HUES48 (cell line): ENCODE results near the gene AIFM2.
"Not testable (repeated sequence)": the region's sequence is repeated elsewhere in the genome, so short reads cannot be mapped to it uniquely, and the experiment has no call there.

Experiments used
- H3K27ac ChIP-seq: one replicate; pipeline ENCODE4 v1.7.0; 2013; ENCODE audit warnings: low read depth, low read length, inconsistent platforms
- H3K27me3 ChIP-seq: 2 replicates; pipeline ENCODE4 v1.6.1; 2013; ENCODE audit warnings: mild to moderate bottlenecking, low read length; ENCODE audit not compliant: control insufficient read depth, insufficient read depth
- H3K36me3 ChIP-seq: 2 replicates; pipeline ENCODE4 v1.6.1; 2013; ENCODE audit warnings: low read length; ENCODE audit not compliant: control insufficient read depth, insufficient read depth
- H3K4me1 ChIP-seq: 2 replicates; pipeline ENCODE4 v1.6.1; 2013; ENCODE audit warnings: mild to moderate bottlenecking, low read length; ENCODE audit not compliant: control insufficient read depth, insufficient read depth
- H3K4me3 ChIP-seq: 2 replicates; pipeline ENCODE4 v1.5.1; 2013; ENCODE audit warnings: mild to moderate bottlenecking, low read depth, low read length
- H3K9ac ChIP-seq: 2 replicates; pipeline ENCODE4 v1.6.1; 2013; ENCODE audit warnings: mild to moderate bottlenecking, low read depth, low read length, moderate library complexity
- H3K9me3 ChIP-seq: 2 replicates; pipeline ENCODE4 v1.6.1; 2013; ENCODE audit warnings: low read length; ENCODE audit not compliant: control insufficient read depth, insufficient read depth

Gene AIFM2

GRCh38 chr10:70135684-70136083 lies 3.1 kb upstream of the AIFM2 start:
- Histone ChIP-seq H3K9me3 (no peaks in the 10 kb centered on the region), H3K4me1 (peaks cover 4% of the 10 kb centered on the region; the same call in 1 of the 2 replicates), H3K4me3 (no peak overlapping the region), H3K36me3 (0 out of 2 replicates have a peak, but pooled peaks cover 3% of the 10 kb centered on the region), H3K27me3 (peaks cover 14% of the 10 kb centered on the region), H3K27ac (no peak overlapping the region), H3K9ac (no peak overlapping the region)

GRCh38 chr10:70135046-70135445 lies 2.4 kb upstream of the AIFM2 start:
- no peaks in the 10 kb centered on the region for H3K9me3 ChIP-seq
- peaks cover 4% of the 10 kb centered on the region; the same call in 1 of the 2 replicates for H3K4me1 ChIP-seq
- H3K9ac ChIP-seq: no peak overlapping the region
- H3K36me3 ChIP-seq: 0 out of 2 replicates have a peak, but pooled peaks cover 3% of the 10 kb centered on the region
- H3K27me3 ChIP-seq: peaks cover 14% of the 10 kb centered on the region
- H3K4me3 ChIP-seq: no peak overlapping the region
- no peak overlapping the region for H3K27ac ChIP-seq

DNA sequence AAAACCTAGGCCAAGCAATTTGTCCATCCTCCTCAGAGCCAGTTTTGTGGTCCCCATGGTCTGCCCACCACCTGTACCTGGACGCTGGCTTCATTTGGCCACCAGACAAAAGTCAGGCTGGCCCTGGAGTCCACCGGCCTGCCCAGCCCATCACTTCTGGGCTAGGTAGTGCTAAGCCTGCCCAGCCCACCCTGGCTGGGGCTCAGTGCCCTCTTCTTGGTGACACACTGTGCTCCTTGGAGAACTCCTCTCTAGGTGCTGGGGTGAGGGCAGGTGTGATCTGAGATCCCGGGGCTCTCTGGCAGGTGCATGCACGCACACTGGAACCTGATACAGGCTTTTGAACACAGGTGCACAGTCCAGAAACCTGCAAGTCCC lies 1.1 kb downstream of the AIFM2 start:
- no peaks in the 10 kb centered on the region for H3K36me3 ChIP-seq
- H3K9ac ChIP-seq: no peak overlapping the region
- H3K27ac ChIP-seq: no peak overlapping the region
- H3K27me3 ChIP-seq: peaks cover 14% of the 10 kb centered on the region
- peak overlapping the region; percentile 74; the same call in 1 of the 2 replicates for H3K4me3 ChIP-seq
- peaks cover 4% of the 10 kb centered on the region; the same call in 1 of the 2 replicates for H3K4me1 ChIP-seq
- H3K9me3 ChIP-seq: no peaks in the 10 kb centered on the region

DNA sequence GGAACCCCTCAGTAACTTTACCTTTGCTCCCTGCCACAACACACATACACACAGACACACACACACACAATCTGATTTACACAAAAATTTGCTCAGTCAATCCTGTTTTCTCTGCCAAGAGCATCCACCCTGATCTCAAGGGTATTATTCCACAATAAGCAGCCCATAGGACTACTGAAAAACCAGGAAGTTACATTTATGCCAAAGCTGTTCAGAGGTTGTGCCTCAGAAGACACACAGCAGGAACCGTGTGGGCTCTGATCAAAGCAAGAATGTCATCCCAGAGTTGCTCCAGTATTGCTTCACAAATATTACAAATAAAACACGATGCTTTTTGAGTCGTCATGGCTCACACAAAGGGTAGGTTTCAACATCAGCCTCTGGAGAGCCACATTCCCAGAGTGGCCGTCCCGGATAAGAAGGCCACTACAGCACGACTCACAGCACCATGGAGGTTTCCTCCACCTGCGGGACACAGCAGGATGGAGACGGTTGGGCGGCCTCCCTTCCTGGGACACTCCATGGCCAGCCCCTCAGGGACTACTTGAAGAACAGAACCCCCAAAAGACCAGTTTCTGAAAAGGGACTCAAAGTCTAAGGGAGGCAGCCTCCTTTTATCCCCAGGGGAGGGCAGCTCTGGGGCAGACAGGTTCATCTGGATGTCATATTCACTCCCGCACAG lies 1.6 kb downstream of the AIFM2 start:
- Histone ChIP-seq H3K27ac (no peak overlapping the region), H3K27me3 (peaks cover 14% of the 10 kb centered on the region), H3K4me1 (peaks cover 4% of the 10 kb centered on the region; the same call in 1 of the 2 replicates), H3K9me3 (no peaks in the 10 kb centered on the region), H3K4me3 (no peak overlapping the region), H3K36me3 (no peaks in the 10 kb centered on the region), H3K9ac (no peak overlapping the region)

- Histone ChIP-seq H3K9me3 (no peaks in the 10 kb centered on the region), H3K27me3 (peaks cover 8% of the 10 kb centered on the region), H3K4me1 (no peaks in the 10 kb centered on the region), H3K36me3 (no peaks in the 10 kb centered on the region), H3K9ac (no peak overlapping the region), H3K4me3 (no peak overlapping the region), H3K27ac (no peak overlapping the region)
Observed at GRCh38 chr10:70126700-70127395, 5.8 kb downstream of the AIFM2 start.

DNA sequence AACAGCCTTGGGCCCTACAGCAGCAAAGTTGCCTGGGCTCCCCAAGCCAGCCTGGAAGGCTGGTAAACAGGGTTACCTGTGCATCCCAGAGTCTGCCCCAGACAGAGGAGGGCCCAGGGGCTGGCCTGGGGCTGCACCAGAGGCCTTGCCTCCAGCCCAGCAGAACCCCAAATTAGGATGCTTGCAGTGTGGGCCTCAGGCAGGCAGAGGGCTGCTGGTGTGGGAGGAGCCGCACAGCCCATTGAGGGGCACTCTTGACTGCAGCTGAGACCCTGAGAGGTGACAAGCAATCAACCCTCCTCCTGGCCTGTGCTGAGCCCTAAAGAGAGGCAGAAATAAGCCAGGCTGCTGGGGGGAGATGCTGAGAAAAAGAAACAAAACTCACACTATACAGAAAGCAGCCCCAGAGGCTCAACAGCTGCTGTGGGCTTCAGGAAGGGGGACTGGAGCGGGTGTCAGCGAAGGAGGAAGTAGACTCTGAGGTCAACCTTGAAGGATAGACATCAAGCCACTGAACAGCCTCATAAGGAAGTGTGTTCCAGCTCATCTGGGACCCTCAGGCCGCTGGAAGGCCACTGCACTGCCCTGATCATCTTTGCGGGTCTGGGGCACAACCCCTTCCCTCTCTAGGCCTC lies 6.6 kb downstream of the AIFM2 start:
- Histone ChIP-seq H3K36me3 (no peaks in the 10 kb centered on the region), H3K27ac (no peak overlapping the region), H3K4me3 (no peak overlapping the region), H3K27me3 (no peaks in the 10 kb centered on the region), H3K9ac (no peak overlapping the region), H3K4me1 (no peaks in the 10 kb centered on the region), H3K9me3 (no peaks in the 10 kb centered on the region)

DNA sequence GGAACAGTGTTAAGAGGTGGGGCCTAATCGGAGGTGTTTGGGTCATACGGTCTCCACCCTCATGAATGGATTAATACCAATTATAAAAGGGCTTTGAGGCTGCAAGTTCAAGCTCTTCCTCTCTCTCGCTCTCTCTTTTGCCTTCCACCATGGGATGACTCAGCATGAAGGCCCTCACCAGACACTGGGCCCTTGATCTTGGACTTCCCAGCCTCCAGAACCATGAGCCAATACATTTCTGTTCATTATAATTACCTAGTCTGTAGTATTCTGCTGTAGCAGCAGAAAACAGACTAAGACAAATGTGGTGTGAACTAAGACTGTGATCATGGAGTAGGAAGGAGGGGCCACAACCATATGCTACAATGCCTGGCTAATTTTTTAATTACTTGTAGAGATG lies 7.7 kb downstream of the AIFM2 start:
- H3K27me3 ChIP-seq: no peaks in the 10 kb centered on the region
- no peaks in the 10 kb centered on the region for H3K9me3 ChIP-seq
- H3K9ac ChIP-seq: no peak overlapping the region
- H3K4me1 ChIP-seq: no peaks in the 10 kb centered on the region
- no peaks in the 10 kb centered on the region for H3K36me3 ChIP-seq
- no peak overlapping the region for H3K4me3 ChIP-seq
- no peak overlapping the region for H3K27ac ChIP-seq

GRCh38 chr10:70124415-70124814 lies 8.2 kb downstream of the AIFM2 start:
- Histone ChIP-seq H3K27me3 (no peaks in the 10 kb centered on the region), H3K4me1 (no peaks in the 10 kb centered on the region), H3K9me3 (no peaks in the 10 kb centered on the region), H3K27ac (no peak overlapping the region), H3K36me3 (no peaks in the 10 kb centered on the region), H3K9ac (no peak overlapping the region), H3K4me3 (no peak overlapping the region)

- Histone ChIP-seq H3K9ac (no peak overlapping the region), H3K27ac (no peak overlapping the region), H3K36me3 (no peaks in the 10 kb centered on the region), H3K9me3 (no peaks in the 10 kb centered on the region), H3K27me3 (no peaks in the 10 kb centered on the region), H3K4me3 (no peak overlapping the region), H3K4me1 (no peaks in the 10 kb centered on the region)
Observed at GRCh38 chr10:70123817-70124216, 8.8 kb downstream of the AIFM2 start.

DNA sequence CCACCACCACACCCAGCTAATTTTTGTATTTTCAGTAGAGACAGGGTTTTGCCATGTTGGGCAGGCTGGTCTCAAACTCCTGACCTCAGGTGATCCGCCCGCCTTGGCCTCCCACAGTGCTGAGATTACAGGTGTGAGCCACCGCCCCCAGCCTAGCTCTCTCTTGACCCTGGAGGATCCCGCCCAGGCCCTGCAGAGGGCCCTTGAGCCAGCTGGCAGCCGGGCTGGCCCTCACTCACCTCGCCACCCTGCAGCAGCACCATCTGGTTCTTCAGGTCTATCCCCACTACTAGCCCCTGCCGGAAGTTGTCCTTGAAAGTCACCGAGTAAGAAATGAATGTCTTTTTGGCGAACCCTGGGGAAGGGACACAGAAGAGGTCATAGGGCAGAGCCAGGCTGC lies 9.5 kb downstream of the AIFM2 start:
- H3K27ac ChIP-seq, H3K27me3 ChIP-seq, H3K36me3 ChIP-seq, H3K9ac ChIP-seq, H3K9me3 ChIP-seq, H3K4me3 ChIP-seq, H3K4me1 ChIP-seq: not testable (repeated sequence)

GRCh38 chr10:70122742-70123141 lies 9.9 kb downstream of the AIFM2 start:
- H3K36me3 ChIP-seq: no peaks in the 10 kb centered on the region
- H3K27ac ChIP-seq: no peak overlapping the region
- no peaks in the 10 kb centered on the region for H3K9me3 ChIP-seq
- no peak overlapping the region for H3K9ac ChIP-seq
- H3K27me3 ChIP-seq: no peaks in the 10 kb centered on the region
- no peak overlapping the region for H3K4me3 ChIP-seq
- no peaks in the 10 kb centered on the region for H3K4me1 ChIP-seq
